ENCODE data around the gene ARAP2. TPM values are rescaled to one million over a fixed set of nuclear protein-coding genes. Genes with fewer than 3 reads are reported as not detected.

ARAP2 gene
- total and polyA plus RNA-seq, 2 experiments from 2014 or later, result 0.92 to 4.8 TPM

DNA sequence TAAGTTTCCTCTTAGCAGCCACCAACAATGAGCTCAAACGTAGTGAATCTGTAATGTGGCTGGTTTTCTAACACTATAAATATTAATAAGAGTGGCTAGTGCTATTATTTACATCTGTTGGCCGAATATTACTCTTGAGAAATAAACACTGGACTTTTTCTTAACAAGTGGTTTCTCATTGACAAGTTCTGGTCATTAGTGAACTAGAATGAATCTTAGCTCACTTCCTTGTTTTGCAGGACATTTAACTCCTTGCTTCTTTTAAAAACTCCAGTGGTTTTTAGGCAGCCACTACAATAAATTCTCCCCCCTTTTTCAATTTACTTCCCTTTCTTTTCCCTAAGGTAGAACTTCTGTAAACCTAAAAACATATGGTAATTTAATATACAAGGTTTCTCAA lies 177.2 kb downstream of the ARAP2 start:
- no peaks in the 10 kb centered on the region for H3K27me3 Mint-ChIP-seq (ENCODE audit: insufficient read depth, low read depth, poor library complexity)
- ATAC-seq (no peak), DNase-seq (ENCODE audit: low spot score) (no peak)
- no peak overlapping the region for H3K4me2 ChIP-seq
- H3K4me1 Mint-ChIP-seq, result peaks cover 11% of the 10 kb centered on the region
- no peaks in the 10 kb centered on the region for H3K4me1 ChIP-seq (ENCODE audit: insufficient read depth)
- H3F3A ChIP-seq (replicated peaks; ENCODE audit: low read depth), result no peaks in the 10 kb centered on the region
- H3K79me2 ChIP-seq (replicated peaks; ENCODE audit: insufficient read depth), result no peaks in the 10 kb centered on the region
- H3K27ac ChIP-seq (ENCODE audit: low read depth), result no peak overlapping the region
- no peak overlapping the region for H2AFZ ChIP-seq
- no peaks in the 10 kb centered on the region; the same call in 2 of the 3 replicates for H3K36me3 Mint-ChIP-seq (ENCODE audit: low read depth)
- H3K9me2 ChIP-seq (ENCODE audit: insufficient read depth), result no peaks in the 10 kb centered on the region; the same call in 1 of the 2 replicates
- H3K27ac Mint-ChIP-seq, result no peak overlapping the region
- TF ChIP-seq, protein P1, sequence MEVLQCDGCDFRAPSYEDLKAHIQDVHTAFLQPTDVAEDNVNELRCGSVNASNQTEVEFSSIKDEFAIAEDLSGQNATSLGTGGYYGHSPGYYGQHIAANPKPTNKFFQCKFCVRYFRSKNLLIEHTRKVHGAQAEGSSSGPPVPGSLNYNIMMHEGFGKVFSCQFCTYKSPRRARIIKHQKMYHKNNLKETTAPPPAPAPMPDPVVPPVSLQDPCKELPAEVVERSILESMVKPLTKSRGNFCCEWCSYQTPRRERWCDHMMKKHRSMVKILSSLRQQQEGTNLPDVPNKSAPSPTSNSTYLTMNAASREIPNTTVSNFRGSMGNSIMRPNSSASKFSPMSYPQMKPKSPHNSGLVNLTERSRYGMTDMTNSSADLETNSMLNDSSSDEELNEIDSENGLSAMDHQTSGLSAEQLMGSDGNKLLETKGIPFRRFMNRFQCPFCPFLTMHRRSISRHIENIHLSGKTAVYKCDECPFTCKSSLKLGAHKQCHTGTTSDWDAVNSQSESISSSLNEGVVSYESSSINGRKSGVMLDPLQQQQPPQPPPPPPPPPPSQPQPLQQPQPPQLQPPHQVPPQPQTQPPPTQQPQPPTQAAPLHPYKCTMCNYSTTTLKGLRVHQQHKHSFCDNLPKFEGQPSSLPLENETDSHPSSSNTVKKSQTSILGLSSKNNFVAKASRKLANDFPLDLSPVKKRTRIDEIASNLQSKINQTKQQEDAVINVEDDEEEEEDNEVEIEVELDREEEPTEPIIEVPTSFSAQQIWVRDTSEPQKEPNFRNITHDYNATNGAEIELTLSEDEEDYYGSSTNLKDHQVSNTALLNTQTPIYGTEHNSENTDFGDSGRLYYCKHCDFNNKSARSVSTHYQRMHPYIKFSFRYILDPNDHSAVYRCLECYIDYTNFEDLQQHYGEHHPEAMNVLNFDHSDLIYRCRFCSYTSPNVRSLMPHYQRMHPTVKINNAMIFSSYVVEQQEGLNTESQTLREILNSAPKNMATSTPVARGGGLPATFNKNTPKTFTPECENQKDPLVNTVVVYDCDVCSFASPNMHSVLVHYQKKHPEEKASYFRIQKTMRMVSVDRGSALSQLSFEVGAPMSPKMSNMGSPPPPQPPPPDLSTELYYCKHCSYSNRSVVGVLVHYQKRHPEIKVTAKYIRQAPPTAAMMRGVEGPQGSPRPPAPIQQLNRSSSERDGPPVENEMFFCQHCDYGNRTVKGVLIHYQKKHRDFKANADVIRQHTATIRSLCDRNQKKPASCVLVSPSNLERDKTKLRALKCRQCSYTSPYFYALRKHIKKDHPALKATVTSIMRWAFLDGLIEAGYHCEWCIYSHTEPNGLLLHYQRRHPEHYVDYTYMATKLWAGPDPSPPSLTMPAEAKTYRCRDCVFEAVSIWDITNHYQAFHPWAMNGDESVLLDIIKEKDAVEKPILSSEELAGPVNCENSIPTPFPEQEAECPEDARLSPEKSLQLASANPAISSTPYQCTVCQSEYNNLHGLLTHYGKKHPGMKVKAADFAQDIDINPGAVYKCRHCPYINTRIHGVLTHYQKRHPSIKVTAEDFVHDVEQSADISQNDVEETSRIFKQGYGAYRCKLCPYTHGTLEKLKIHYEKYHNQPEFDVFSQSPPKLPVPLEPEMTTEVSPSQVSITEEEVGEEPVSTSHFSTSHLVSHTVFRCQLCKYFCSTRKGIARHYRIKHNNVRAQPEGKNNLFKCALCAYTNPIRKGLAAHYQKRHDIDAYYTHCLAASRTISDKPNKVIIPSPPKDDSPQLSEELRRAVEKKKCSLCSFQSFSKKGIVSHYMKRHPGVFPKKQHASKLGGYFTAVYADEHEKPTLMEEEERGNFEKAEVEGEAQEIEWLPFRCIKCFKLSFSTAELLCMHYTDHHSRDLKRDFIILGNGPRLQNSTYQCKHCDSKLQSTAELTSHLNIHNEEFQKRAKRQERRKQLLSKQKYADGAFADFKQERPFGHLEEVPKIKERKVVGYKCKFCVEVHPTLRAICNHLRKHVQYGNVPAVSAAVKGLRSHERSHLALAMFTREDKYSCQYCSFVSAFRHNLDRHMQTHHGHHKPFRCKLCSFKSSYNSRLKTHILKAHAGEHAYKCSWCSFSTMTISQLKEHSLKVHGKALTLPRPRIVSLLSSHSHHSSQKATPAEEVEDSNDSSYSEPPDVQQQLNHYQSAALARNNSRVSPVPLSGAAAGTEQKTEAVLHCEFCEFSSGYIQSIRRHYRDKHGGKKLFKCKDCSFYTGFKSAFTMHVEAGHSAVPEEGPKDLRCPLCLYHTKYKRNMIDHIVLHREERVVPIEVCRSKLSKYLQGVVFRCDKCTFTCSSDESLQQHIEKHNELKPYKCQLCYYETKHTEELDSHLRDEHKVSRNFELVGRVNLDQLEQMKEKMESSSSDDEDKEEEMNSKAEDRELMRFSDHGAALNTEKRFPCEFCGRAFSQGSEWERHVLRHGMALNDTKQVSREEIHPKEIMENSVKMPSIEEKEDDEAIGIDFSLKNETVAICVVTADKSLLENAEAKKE (CRISPR knock-in tag; IDR thresholded peaks at IDR 0.05), result no peak
- TF ChIP-seq, protein P2, sequence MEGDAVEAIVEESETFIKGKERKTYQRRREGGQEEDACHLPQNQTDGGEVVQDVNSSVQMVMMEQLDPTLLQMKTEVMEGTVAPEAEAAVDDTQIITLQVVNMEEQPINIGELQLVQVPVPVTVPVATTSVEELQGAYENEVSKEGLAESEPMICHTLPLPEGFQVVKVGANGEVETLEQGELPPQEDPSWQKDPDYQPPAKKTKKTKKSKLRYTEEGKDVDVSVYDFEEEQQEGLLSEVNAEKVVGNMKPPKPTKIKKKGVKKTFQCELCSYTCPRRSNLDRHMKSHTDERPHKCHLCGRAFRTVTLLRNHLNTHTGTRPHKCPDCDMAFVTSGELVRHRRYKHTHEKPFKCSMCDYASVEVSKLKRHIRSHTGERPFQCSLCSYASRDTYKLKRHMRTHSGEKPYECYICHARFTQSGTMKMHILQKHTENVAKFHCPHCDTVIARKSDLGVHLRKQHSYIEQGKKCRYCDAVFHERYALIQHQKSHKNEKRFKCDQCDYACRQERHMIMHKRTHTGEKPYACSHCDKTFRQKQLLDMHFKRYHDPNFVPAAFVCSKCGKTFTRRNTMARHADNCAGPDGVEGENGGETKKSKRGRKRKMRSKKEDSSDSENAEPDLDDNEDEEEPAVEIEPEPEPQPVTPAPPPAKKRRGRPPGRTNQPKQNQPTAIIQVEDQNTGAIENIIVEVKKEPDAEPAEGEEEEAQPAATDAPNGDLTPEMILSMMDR (conservative IDR thresholded peaks at IDR 0.05; ENCODE audit: low read depth in 2 of 2), result no peak
- TF ChIP-seq POLR2AphosphoS5 (IDR thresholded peaks at IDR 0.05; ENCODE audit: low read depth) (no peak), CREB1 (CRISPR knock-in tag; IDR thresholded peaks at IDR 0.05; ENCODE audit: low read depth) (no peak), ZNF331 (CRISPR knock-in tag; IDR thresholded peaks at IDR 0.05; ENCODE audit: low read depth) (no peak), EZH2 (IDR thresholded peaks at IDR 0.05; ENCODE audit: low read depth, unreplicated experiment) (no peak), STAT1 (IDR thresholded peaks at IDR 0.05; ENCODE audit: unreplicated experiment) (no peak), NANOG (IDR thresholded peaks at IDR 0.05; ENCODE audit: borderline replicate concordance) (no peak), EZH2phosphoT487 (IDR thresholded peaks at IDR 0.05; ENCODE audit: unreplicated experiment) (no peak), REST (IDR thresholded peaks at IDR 0.05; ENCODE audit: unreplicated experiment) (no peak), JUNB (IDR thresholded peaks at IDR 0.05; ENCODE audit: unreplicated experiment) (no peak), ZNF114 (CRISPR knock-in tag; IDR thresholded peaks at IDR 0.05) (no peak)
- TF ChIP-seq, protein P3, sequence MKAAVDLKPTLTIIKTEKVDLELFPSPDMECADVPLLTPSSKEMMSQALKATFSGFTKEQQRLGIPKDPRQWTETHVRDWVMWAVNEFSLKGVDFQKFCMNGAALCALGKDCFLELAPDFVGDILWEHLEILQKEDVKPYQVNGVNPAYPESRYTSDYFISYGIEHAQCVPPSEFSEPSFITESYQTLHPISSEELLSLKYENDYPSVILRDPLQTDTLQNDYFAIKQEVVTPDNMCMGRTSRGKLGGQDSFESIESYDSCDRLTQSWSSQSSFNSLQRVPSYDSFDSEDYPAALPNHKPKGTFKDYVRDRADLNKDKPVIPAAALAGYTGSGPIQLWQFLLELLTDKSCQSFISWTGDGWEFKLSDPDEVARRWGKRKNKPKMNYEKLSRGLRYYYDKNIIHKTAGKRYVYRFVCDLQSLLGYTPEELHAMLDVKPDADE (IDR thresholded peaks at IDR 0.05), result no peak
- H3K27me3 ChIP-seq (ENCODE audit: insufficient read depth), result no peaks in the 10 kb centered on the region
- no peak overlapping the region for H3K4me3 ChIP-seq
- no peaks in the 10 kb centered on the region for H3K9me3 Mint-ChIP-seq
- H3K4me3 Mint-ChIP-seq, result no peak overlapping the region
- no peaks in the 10 kb centered on the region for H3K36me3 ChIP-seq (ENCODE audit: insufficient read depth)
- no peaks in the 10 kb centered on the region for H4K20me1 ChIP-seq (replicated peaks; ENCODE audit: insufficient read depth)

All from GM23338 (cell line).